Mesodermal cell (in vitro differentiated cells): ENCODE results near the gene TMEM225B.
"Not testable (repeated sequence)": the region's sequence is repeated elsewhere in the genome, so short reads cannot be mapped to it uniquely, and the experiment has no call there.

Experiments
- H3K27ac ChIP-seq: 2 replicates; pipeline ENCODE4 v1.7.0; 2013; ENCODE audit warnings: mild to moderate bottlenecking, low read depth, low read length, moderate library complexity; ENCODE audit not compliant: severe bottlenecking
- H3K36me3 ChIP-seq: 2 replicates; pipeline ENCODE4 v1.7.1; 2013; ENCODE audit warnings: mild to moderate bottlenecking, low read length, moderate library complexity; ENCODE audit not compliant: control insufficient read depth, insufficient read depth
- H3K4me1 ChIP-seq: one replicate; pipeline ENCODE4 v1.7.1; 2013; ENCODE audit warnings: mild to moderate bottlenecking, low read length; ENCODE audit not compliant: insufficient read depth, control insufficient read depth, poor library complexity, severe bottlenecking
- H3K4me3 ChIP-seq: 2 replicates; pipeline ENCODE4 v1.7.0; 2013; ENCODE audit warnings: low read length, control low read depth, mild to moderate bottlenecking; ENCODE audit not compliant: insufficient read depth, poor library complexity, severe bottlenecking; ENCODE audit errors: extremely low read depth
- H3K9me3 ChIP-seq: 2 replicates; pipeline ENCODE4 v1.7.1; 2013; ENCODE audit warnings: mild to moderate bottlenecking, low read length, moderate library complexity; ENCODE audit not compliant: control insufficient read depth
- WGBS, 2 experiments: methylation state at CpG; one replicate each; pipeline ENCODE4 v1.1.5; 2013; ENCODE audit warnings: missing lambda C conversion rate in 2 of 2; ENCODE audit not compliant: insufficient coverage in 2 of 2; 5-methylcytosine and 5-hydroxymethylcytosine counted together

The TMEM225B gene

GRCh38 chr7:99559175-99559915 is 38.7 kb upstream of the TMEM225B start:
- Histone ChIP-seq H3K36me3 (peaks cover 60% of the 10 kb centered on the region), H3K4me3 (peak overlapping the region; percentile 72), H3K9me3 (no peaks in the 10 kb centered on the region), H3K4me1 (peaks cover 44% of the 10 kb centered on the region), H3K27ac (peak overlapping the region; percentile 94)
- 7 to 11% methylated on average over 17 to 21 of the region's 31 CpGs for WGBS, 2 experiments

- Histone ChIP-seq H3K36me3 (peaks cover 62% of the 10 kb centered on the region), H3K4me3 (no peak overlapping the region), H3K27ac (peak overlapping the region; percentile 98), H3K9me3 (no peaks in the 10 kb centered on the region), H3K4me1 (peaks cover 45% of the 10 kb centered on the region)
- WGBS, 2 experiments, result 98 to 100% methylated on average over 3 to 5 of the region's 7 CpGs
These were observed 37.0 kb upstream of the TMEM225B start for GRCh38 chr7:99560834-99561736.

GRCh38 chr7:99561737-99562051 is 36.4 kb upstream of the TMEM225B start:
- Histone ChIP-seq H3K27ac (peak overlapping the region; percentile 98), H3K4me1 (peaks cover 45% of the 10 kb centered on the region), H3K4me3 (no peak overlapping the region), H3K9me3 (no peaks in the 10 kb centered on the region), H3K36me3 (peaks cover 64% of the 10 kb centered on the region)
- 93 to 100% methylated on average over 1 to 2 of the region's 2 CpGs for WGBS, 2 experiments

GRCh38 chr7:99562114-99562784 is 35.8 kb upstream of the TMEM225B start:
- Histone ChIP-seq H3K4me1 (peaks cover 45% of the 10 kb centered on the region), H3K4me3 (no peak overlapping the region), H3K36me3 (peaks cover 63% of the 10 kb centered on the region), H3K27ac (peak overlapping the region; percentile 98), H3K9me3 (no peaks in the 10 kb centered on the region)
- WGBS, 2 experiments, result 90 to 100% methylated on average over 2 of the region's 9 CpGs

GRCh38 chr7:99562832-99563231 is 35.2 kb upstream of the TMEM225B start:
- H3K27ac ChIP-seq, result peak overlapping the region; percentile 98
- WGBS, 2 experiments, result 14% methylated on average over 1 of the region's 2 CpGs; no CpG with 5 or more reads in 1 of the 2 experiments
- no peaks in the 10 kb centered on the region for H3K9me3 ChIP-seq
- peaks cover 45% of the 10 kb centered on the region for H3K4me1 ChIP-seq
- peaks cover 67% of the 10 kb centered on the region for H3K36me3 ChIP-seq
- no peak overlapping the region for H3K4me3 ChIP-seq

- Histone ChIP-seq H3K4me3 (no peak overlapping the region), H3K9me3 (no peaks in the 10 kb centered on the region), H3K4me1 (peaks cover 45% of the 10 kb centered on the region), H3K27ac (peak overlapping the region; percentile 98), H3K36me3 (peaks cover 75% of the 10 kb centered on the region)
- WGBS, 2 experiments, result 61 to 96% methylated on average over 7 of the region's 10 CpGs
These were observed 34.4 kb upstream of the TMEM225B start for GRCh38 chr7:99563650-99564049.

- not testable (repeated sequence) for H3K27ac ChIP-seq, H3K4me3 ChIP-seq, H3K4me1 ChIP-seq, H3K9me3 ChIP-seq
- WGBS, 2 experiments, result 87 to 100% methylated on average over 3 to 6 of the region's 7 CpGs
- H3K36me3 ChIP-seq, result peaks cover 97% of the 10 kb centered on the region
These were observed 29.3 kb upstream of the TMEM225B start for GRCh38 chr7:99568770-99569169.

- no peak overlapping the region for H3K4me3 ChIP-seq
- H3K4me1 ChIP-seq, result no peaks in the 10 kb centered on the region
- H3K36me3 ChIP-seq, result peaks cover 78% of the 10 kb centered on the region
- no peaks in the 10 kb centered on the region for H3K9me3 ChIP-seq
- 97 to 100% methylated on average over 2 to 3 of the region's 3 CpGs for WGBS, 2 experiments
- no peak overlapping the region for H3K27ac ChIP-seq
These were observed 26.3 kb upstream of the TMEM225B start for GRCh38 chr7:99571768-99572167.

GRCh38 chr7:99573257-99573656 is 24.8 kb upstream of the TMEM225B start:
- H3K9me3 ChIP-seq, result no peaks in the 10 kb centered on the region
- H3K36me3 ChIP-seq, result peaks cover 65% of the 10 kb centered on the region
- WGBS, 2 experiments, result no CpG with 5 or more reads among the region's 1 CpG
- no peak overlapping the region for H3K27ac ChIP-seq
- H3K4me3 ChIP-seq, result no peak overlapping the region
- no peaks in the 10 kb centered on the region for H3K4me1 ChIP-seq

- Histone ChIP-seq H3K36me3 (peaks cover 37% of the 10 kb centered on the region), H3K4me3 (no peak overlapping the region), H3K9me3 (no peaks in the 10 kb centered on the region), H3K4me1 (no peaks in the 10 kb centered on the region), H3K27ac (no peak overlapping the region)
- WGBS, 2 experiments, result 83% methylated on average over 1 of the region's 3 CpGs; no CpG with 5 or more reads in 1 of the 2 experiments
These were observed 21.8 kb upstream of the TMEM225B start for GRCh38 chr7:99576251-99576650.
